VCaP (cell line): ENCODE measurements around the gene RABEP2.
"Not testable (repeated sequence)": the region's sequence is repeated elsewhere in the genome, so short reads cannot be mapped to it uniquely, and the experiment has no call there.

Experiments
- H3K27ac ChIP-seq: fragments of 450-650 bp; 2 replicates; pipeline ENCODE4 v1.5.1; 2017
- CTCF ChIP-seq: fragments of 450-650 bp; conservative IDR thresholded peaks from 2 replicates; pipeline ENCODE4 v1.5.1; 2017; ENCODE audit warnings: mild to moderate bottlenecking, moderate library complexity

Gene RABEP2

GRCh38 chr16:28899882-28900590 is 25.0 kb downstream of the RABEP2 start:
- TF ChIP-seq CTCF = no peak
- no peak overlapping the region for H3K27ac ChIP-seq

- no peak overlapping the region for H3K27ac ChIP-seq
- no peak for TF ChIP-seq CTCF
Measured at GRCh38 chr16:28898942-28899341, 26.1 kb downstream of the RABEP2 start.

GRCh38 chr16:28898266-28898665 is 26.8 kb downstream of the RABEP2 start:
- H3K27ac ChIP-seq = no peak overlapping the region
- TF ChIP-seq CTCF = no peak

- TF ChIP-seq CTCF = no peak
- no peak overlapping the region for H3K27ac ChIP-seq
Measured at GRCh38 chr16:28897826-28898225, 27.2 kb downstream of the RABEP2 start.

- no peak for TF ChIP-seq CTCF
- H3K27ac ChIP-seq = no peak overlapping the region
Measured at GRCh38 chr16:28895609-28896008, 29.4 kb downstream of the RABEP2 start.

- TF ChIP-seq CTCF = no peak
Measured at GRCh38 chr16:28893291-28893690, 31.7 kb downstream of the RABEP2 start.

GRCh38 chr16:28891964-28892890 is 32.8 kb downstream of the RABEP2 start:
- no peak overlapping the region for H3K27ac ChIP-seq
- TF ChIP-seq CTCF = no peak

More at GRCh38 chr16:28893291-28893690, 31.7 kb downstream of the RABEP2 start:
- no peak overlapping the region for H3K27ac ChIP-seq

GRCh38 chr16:28890355-28890754 is 34.7 kb downstream of the RABEP2 start:
- H3K27ac ChIP-seq = not testable (repeated sequence)
